Measurements from ENCODE around the gene B3GNT3.

DNA sequence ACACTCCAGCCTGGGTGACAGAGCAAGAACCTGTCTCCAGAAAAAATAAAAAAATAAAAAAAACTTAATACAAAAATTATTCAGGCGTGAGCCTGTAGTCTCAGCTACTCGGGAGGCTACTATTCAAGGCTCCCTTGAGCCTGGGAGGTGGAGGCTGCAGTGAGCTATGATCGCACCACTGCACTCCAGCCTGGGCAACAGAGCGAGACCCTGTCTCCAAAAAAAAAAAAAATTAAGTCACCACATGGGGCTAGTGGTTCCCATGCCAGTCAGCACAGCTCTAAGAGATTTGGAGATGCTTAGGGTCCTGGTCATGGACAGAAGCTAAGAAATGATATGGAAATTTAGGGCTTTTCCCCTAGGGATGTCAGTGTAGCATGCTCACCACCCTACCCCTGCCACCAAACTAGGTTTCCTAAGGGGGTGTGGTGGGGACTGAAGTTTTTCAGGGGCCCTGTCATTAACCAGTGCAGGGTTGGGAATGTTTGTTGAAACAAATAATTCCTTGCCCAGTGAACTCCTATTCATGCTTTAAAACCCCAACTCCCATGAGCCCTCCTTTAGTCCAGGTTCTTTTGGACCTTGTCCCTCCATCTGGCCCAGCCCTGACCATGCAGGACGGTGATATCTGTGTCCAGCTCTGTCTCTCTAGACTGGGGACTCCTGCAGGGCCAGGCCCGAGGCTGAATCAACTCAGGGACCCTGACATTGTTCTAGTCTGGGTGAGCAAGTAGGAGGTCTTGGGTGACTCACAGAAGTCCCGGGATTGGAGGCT, 41.9 kb upstream of the B3GNT3 start:
- TF ChIP-seq POLR2A (IDR thresholded peaks at IDR 0.05; ENCODE audit: low read depth, low read length) (no peak), POLR2AphosphoS5 (IDR thresholded peaks at IDR 0.05; ENCODE audit: low read depth, low read length) (no peak)
